ENCODE results near the gene UGT3A2.

Gene UGT3A2

DNA sequence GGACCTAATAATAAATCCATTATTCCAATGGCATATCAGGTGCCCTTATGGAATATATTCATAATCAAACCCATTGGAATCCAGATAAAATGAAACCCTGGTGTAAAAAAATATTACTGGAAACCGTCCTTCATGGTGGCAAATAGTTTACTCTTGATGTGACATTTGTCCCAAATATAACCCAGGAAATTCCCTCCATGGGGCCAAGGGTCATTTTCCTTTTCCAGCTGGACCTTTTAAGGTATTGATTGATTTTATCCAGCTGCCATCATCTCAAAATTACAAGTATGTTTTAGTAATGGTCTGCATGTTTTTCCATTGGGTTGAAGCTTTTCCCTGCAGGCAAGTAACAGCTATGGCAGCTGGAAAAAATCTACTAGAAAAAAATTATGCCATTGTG is 67.1 kb downstream of the UGT3A2 start:
- TF ChIP-seq ZNF70 (CRISPR knock-in tag; IDR thresholded peaks at IDR 0.05), result no peak
- TF ChIP-seq TOX (CRISPR knock-in tag; IDR thresholded peaks at IDR 0.05; ENCODE audit: borderline replicate concordance), result no peak
- no peak for TF ChIP-seq ZFP3 (CRISPR knock-in tag; IDR thresholded peaks at IDR 0.05)
- no peak for TF ChIP-seq BACH2 (CRISPR knock-in tag; IDR thresholded peaks at IDR 0.05; ENCODE audit: borderline replicate concordance)
- no peak for TF ChIP-seq CSDC2 (CRISPR knock-in tag; IDR thresholded peaks at IDR 0.05)
- TF ChIP-seq ZFP30 (CRISPR knock-in tag; IDR thresholded peaks at IDR 0.05), result no peak
- TF ChIP-seq GLIS3 (CRISPR knock-in tag; IDR thresholded peaks at IDR 0.05), result no peak
- TF ChIP-seq, protein P1, sequence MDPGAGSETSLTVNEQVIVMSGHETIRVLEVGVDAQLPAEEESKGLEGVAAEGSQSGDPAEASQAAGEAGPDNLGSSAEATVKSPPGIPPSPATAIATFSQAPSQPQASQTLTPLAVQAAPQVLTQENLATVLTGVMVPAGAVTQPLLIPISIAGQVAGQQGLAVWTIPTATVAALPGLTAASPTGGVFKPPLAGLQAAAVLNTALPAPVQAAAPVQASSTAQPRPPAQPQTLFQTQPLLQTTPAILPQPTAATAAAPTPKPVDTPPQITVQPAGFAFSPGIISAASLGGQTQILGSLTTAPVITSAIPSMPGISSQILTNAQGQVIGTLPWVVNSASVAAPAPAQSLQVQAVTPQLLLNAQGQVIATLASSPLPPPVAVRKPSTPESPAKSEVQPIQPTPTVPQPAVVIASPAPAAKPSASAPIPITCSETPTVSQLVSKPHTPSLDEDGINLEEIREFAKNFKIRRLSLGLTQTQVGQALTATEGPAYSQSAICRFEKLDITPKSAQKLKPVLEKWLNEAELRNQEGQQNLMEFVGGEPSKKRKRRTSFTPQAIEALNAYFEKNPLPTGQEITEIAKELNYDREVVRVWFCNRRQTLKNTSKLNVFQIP (CRISPR knock-in tag; IDR thresholded peaks at IDR 0.05; ENCODE audit: borderline replicate concordance, low read depth), result no peak
- TF ChIP-seq, protein P2, sequence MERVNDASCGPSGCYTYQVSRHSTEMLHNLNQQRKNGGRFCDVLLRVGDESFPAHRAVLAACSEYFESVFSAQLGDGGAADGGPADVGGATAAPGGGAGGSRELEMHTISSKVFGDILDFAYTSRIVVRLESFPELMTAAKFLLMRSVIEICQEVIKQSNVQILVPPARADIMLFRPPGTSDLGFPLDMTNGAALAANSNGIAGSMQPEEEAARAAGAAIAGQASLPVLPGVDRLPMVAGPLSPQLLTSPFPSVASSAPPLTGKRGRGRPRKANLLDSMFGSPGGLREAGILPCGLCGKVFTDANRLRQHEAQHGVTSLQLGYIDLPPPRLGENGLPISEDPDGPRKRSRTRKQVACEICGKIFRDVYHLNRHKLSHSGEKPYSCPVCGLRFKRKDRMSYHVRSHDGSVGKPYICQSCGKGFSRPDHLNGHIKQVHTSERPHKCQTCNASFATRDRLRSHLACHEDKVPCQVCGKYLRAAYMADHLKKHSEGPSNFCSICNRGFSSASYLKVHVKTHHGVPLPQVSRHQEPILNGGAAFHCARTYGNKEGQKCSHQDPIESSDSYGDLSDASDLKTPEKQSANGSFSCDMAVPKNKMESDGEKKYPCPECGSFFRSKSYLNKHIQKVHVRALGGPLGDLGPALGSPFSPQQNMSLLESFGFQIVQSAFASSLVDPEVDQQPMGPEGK (CRISPR knock-in tag; IDR thresholded peaks at IDR 0.05; ENCODE audit: borderline replicate concordance), result no peak
- no peak for TF ChIP-seq SNAI2 (CRISPR knock-in tag; IDR thresholded peaks at IDR 0.05)

GRCh38 chr5:35996076-35996475 is 70.6 kb downstream of the UGT3A2 start:
- no peak for ATAC-seq
- TF ChIP-seq ISL1 (CRISPR knock-in tag; IDR thresholded peaks at IDR 0.05) (no peak), PPARA (CRISPR knock-in tag; IDR thresholded peaks at IDR 0.05; ENCODE audit: borderline replicate concordance) (no peak), SNAI2 (CRISPR knock-in tag; IDR thresholded peaks at IDR 0.05) (no peak), ARNTL (CRISPR knock-in tag; IDR thresholded peaks at IDR 0.05; ENCODE audit: borderline replicate concordance, low read depth) (no peak), TCF4 (CRISPR knock-in tag; IDR thresholded peaks at IDR 0.05; ENCODE audit: borderline replicate concordance) (no peak), ZC3H10 (CRISPR knock-in tag; IDR thresholded peaks at IDR 0.05) (no peak), ESRRG (CRISPR knock-in tag; IDR thresholded peaks at IDR 0.05) (no peak), CSRNP3 (CRISPR knock-in tag; IDR thresholded peaks at IDR 0.05) (no peak), ZNF70 (CRISPR knock-in tag; IDR thresholded peaks at IDR 0.05) (no peak), BACH2 (CRISPR knock-in tag; IDR thresholded peaks at IDR 0.05; ENCODE audit: borderline replicate concordance) (no peak), ZFP3 (CRISPR knock-in tag; IDR thresholded peaks at IDR 0.05) (no peak)
- TF ChIP-seq, protein P2 (CRISPR knock-in tag; IDR thresholded peaks at IDR 0.05; ENCODE audit: borderline replicate concordance), result no peak
- TF ChIP-seq, protein P3, sequence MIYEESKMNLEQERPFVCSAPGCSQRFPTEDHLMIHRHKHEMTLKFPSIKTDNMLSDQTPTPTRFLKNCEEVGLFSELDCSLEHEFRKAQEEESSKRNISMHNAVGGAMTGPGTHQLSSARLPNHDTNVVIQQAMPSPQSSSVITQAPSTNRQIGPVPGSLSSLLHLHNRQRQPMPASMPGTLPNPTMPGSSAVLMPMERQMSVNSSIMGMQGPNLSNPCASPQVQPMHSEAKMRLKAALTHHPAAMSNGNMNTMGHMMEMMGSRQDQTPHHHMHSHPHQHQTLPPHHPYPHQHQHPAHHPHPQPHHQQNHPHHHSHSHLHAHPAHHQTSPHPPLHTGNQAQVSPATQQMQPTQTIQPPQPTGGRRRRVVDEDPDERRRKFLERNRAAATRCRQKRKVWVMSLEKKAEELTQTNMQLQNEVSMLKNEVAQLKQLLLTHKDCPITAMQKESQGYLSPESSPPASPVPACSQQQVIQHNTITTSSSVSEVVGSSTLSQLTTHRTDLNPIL (CRISPR knock-in tag; IDR thresholded peaks at IDR 0.05; ENCODE audit: low read depth), result no peak

More for the DNA sequence above, 67.1 kb downstream of the UGT3A2 start:
- ATAC-seq, result no peak

- no peak for ATAC-seq
- TF ChIP-seq GLIS3 (CRISPR knock-in tag; IDR thresholded peaks at IDR 0.05), result no peak
- TF ChIP-seq ISL1 (CRISPR knock-in tag; IDR thresholded peaks at IDR 0.05), result no peak
- no peak for TF ChIP-seq TCF4 (CRISPR knock-in tag; IDR thresholded peaks at IDR 0.05; ENCODE audit: borderline replicate concordance)
- TF ChIP-seq, protein P2 (CRISPR knock-in tag; IDR thresholded peaks at IDR 0.05; ENCODE audit: borderline replicate concordance), result no peak
- no peak for TF ChIP-seq BACH2 (CRISPR knock-in tag; IDR thresholded peaks at IDR 0.05; ENCODE audit: borderline replicate concordance)
- no peak for TF ChIP-seq OSR1 (CRISPR knock-in tag; IDR thresholded peaks at IDR 0.05)
Observed at GRCh38 chr5:35990941-35991611, 75.6 kb downstream of the UGT3A2 start, which contains the start of gene UGT3A1. Gene UGT3A1, minus strand, starts transcription at chr5:35991390. Its CDS starts 150 bp downstream, at chr5:35991240.

Data from SK-N-SH treated with all-trans-retinoic acid at 6 μM for 48 hours (cell line).